Neuronal stem cell (in vitro differentiated cells): ENCODE data around the gene FCHSD2.
"Not testable (repeated sequence)": the region's sequence is repeated elsewhere in the genome, so short reads cannot be mapped to it uniquely, and the experiment has no call there.

Source experiments
- DNase-seq: peaks from one replicate; pipeline ENCODE4 v3.0.0-alpha.2; 2013; ENCODE audit warnings: low spot score
- H2AFZ ChIP-seq: one replicate; pipeline ENCODE4 v1.6.1; 2013; ENCODE audit warnings: mild to moderate bottlenecking, low read length, inconsistent platforms
- H2AK5ac ChIP-seq: 2 replicates; pipeline ENCODE4 v1.6.1; 2013; ENCODE audit warnings: low read depth, mild to moderate bottlenecking, inconsistent platforms, low read length, moderate library complexity, mixed read lengths
- H2BK120ac ChIP-seq: 2 replicates; pipeline ENCODE4 v1.6.1; 2013; ENCODE audit warnings: low read depth, mild to moderate bottlenecking, inconsistent platforms, low read length, moderate library complexity, mixed read lengths
- H2BK12ac ChIP-seq: one replicate; pipeline ENCODE4 v1.6.1; 2013; ENCODE audit warnings: low read length, inconsistent platforms
- H2BK15ac ChIP-seq: 2 replicates; pipeline ENCODE4 v1.6.1; 2013; ENCODE audit warnings: mild to moderate bottlenecking, low read length, inconsistent platforms, mixed read lengths
- H2BK5ac ChIP-seq: one replicate; pipeline ENCODE4 v1.6.1; 2013; ENCODE audit warnings: inconsistent platforms, mild to moderate bottlenecking, low read length, moderate library complexity
- H3K14ac ChIP-seq: one replicate; pipeline ENCODE4 v1.6.1; 2013; ENCODE audit warnings: low read length, inconsistent platforms
- H3K18ac ChIP-seq: 2 replicates; pipeline ENCODE4 v1.6.1; 2013; ENCODE audit warnings: low read length, inconsistent platforms
- H3K23ac ChIP-seq: 2 replicates; pipeline ENCODE4 v1.6.1; 2013; ENCODE audit warnings: low read depth, mild to moderate bottlenecking, mixed read lengths, low read length, inconsistent platforms; ENCODE audit not compliant: poor library complexity
- H3K27ac ChIP-seq: replicated peaks from 3 replicates; pipeline ENCODE4 v1.5.1; 2013; ENCODE audit warnings: low read length, inconsistent platforms
- H3K27me3 ChIP-seq, 3 experiments: 2 replicates each; pipeline ENCODE4 v1.6.1; 2013; ENCODE audit warnings: low read length in 3 of 3, mild to moderate bottlenecking in 2 of 3, inconsistent platforms in 1 of 3, low read depth in 1 of 3, mixed read lengths in 1 of 3, moderate library complexity in 1 of 3; ENCODE audit not compliant: control insufficient read depth in 3 of 3, insufficient read depth in 3 of 3
- H3K36me3 ChIP-seq, 2 donors: replicated peaks in 1 of 2; 2 replicates each; pipeline ENCODE4 v1.6.1; 2013; ENCODE audit warnings: low read length in 2 of 2; ENCODE audit not compliant: control insufficient read depth in 2 of 2, insufficient read depth in 2 of 2
- H3K4ac ChIP-seq: 2 replicates; pipeline ENCODE4 v1.6.1; 2013; ENCODE audit warnings: inconsistent platforms, mild to moderate bottlenecking, low read length, moderate library complexity
- H3K4me1 ChIP-seq, 2 donors: 1 replicate in 1 of 2; 2 replicates in 1 of 2; pipeline ENCODE4 v1.6.1; 2013; ENCODE audit warnings: low read length in 2 of 2, low read depth in 1 of 2; ENCODE audit not compliant: control insufficient read depth in 2 of 2, insufficient read depth in 1 of 2
- H3K4me2 ChIP-seq: one replicate; pipeline ENCODE4 v1.6.1; 2013; ENCODE audit warnings: mild to moderate bottlenecking, low read length, inconsistent platforms; ENCODE audit not compliant: insufficient read depth, poor library complexity, severe bottlenecking
- H3K4me3 ChIP-seq, 2 donors: 2 replicates each; pipeline ENCODE4 v1.5.1; 2013; ENCODE audit warnings: low read length in 2 of 2, mild to moderate bottlenecking in 2 of 2, inconsistent platforms in 1 of 2, moderate library complexity in 1 of 2
- H3K79me1 ChIP-seq: one replicate; pipeline ENCODE4 v1.6.1; 2013; ENCODE audit warnings: low read depth, mild to moderate bottlenecking, inconsistent platforms, low read length, moderate library complexity
- H3K9ac ChIP-seq: one replicate; pipeline ENCODE4 v1.6.1; 2013; ENCODE audit warnings: mild to moderate bottlenecking, low read depth, low read length, inconsistent platforms; ENCODE audit not compliant: poor library complexity
- H3K9me3 ChIP-seq, 2 donors: replicated peaks in 1 of 2; 2 replicates each; pipeline versions ENCODE3 to v1.6.1; 2013; ENCODE audit warnings: low read length in 2 of 2, mild to moderate bottlenecking in 2 of 2, inconsistent platforms in 1 of 2, low read depth in 1 of 2, mixed read lengths in 1 of 2, moderate library complexity in 1 of 2; ENCODE audit not compliant: control insufficient read depth in 2 of 2, insufficient read depth in 1 of 2
- H4K8ac ChIP-seq: one replicate; pipeline ENCODE4 v1.6.1; 2013; ENCODE audit warnings: low read depth, mild to moderate bottlenecking, inconsistent platforms, low read length, moderate library complexity
- H4K91ac ChIP-seq: one replicate; pipeline ENCODE4 v1.6.1; 2013; ENCODE audit warnings: low read length, low read depth, mild to moderate bottlenecking, inconsistent platforms; ENCODE audit not compliant: poor library complexity
- WGBS, 2 donors: extraction: QIAGEN DNeasy Blood & Tissue Kit; methylation state at CpG; one replicate each; pipeline ENCODE4 v1.1.7; 2013; ENCODE audit warnings: missing lambda C conversion rate in 2 of 2, mixed read lengths in 1 of 2; ENCODE audit not compliant: insufficient read length in 2 of 2, insufficient replicate concordance in 1 of 2; ENCODE audit errors: extremely low coverage in 2 of 2; 5-methylcytosine and 5-hydroxymethylcytosine counted together

Gene FCHSD2

DNA sequence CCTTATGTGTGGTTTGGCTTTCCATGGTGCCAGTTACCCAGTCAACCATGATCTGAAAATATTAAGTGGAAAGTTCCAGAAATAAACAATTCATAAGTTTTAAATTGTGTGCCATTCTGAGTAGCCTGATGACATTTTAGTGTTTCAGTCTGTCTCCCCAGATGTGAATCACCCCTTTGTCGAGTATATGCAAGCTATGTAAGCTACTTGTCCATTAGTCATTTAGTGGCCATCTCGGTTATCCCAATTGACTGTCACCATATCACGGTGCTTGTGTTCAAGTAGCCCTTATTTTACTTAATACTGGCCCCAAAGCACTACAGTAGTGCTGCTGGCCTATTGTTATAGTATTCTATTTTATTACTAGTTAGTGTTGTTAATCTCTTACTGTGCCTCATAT is 283.0 kb downstream of the FCHSD2 start:
- Histone ChIP-seq H3K14ac (no peak overlapping the region), H2BK5ac (no peak overlapping the region), H3K4me1 (no peaks in the 10 kb centered on the region), H3K4ac (no peak overlapping the region), H4K91ac (no peak overlapping the region), H3K36me3 (no peaks in the 10 kb centered on the region), H3K27me3 (no peaks in the 10 kb centered on the region), H4K8ac (no peak overlapping the region), H2AFZ (no peak overlapping the region), H2AK5ac (no peak overlapping the region), H3K9me3 (no peaks in the 10 kb centered on the region), H2BK15ac (no peak overlapping the region), H3K9ac (no peak overlapping the region), H3K4me2 (no peak overlapping the region), H3K27ac (no peak overlapping the region), H2BK12ac (no peak overlapping the region), H3K79me1 (no peaks in the 10 kb centered on the region), H3K23ac (no peak overlapping the region), H3K4me3 (no peak overlapping the region), H2BK120ac (no peak overlapping the region), H3K18ac (no peak overlapping the region)
- DNase-seq = no peak
- no CpG with 5 or more reads among the region's 3 CpGs for WGBS, 2 donors

DNA sequence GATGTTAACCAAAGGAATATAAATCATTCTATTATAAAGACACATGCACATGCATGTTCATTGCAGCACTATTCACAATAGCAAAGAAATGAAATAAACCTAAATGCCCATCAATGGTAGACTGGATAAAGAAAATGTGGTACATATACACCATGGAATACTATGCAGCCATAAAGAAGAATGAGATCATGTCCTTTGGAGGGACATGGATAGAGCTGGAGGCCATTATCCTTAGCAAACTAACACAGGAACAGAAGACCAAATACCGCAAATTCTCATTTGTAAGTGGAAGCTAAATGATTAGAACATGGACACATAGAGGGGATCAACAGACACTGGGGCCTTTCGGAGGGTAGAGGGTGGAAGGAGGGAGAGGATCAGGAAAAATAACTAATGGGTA is 283.9 kb downstream of the FCHSD2 start:
- H2BK5ac ChIP-seq, H3K4me3 ChIP-seq, H3K27me3 ChIP-seq, H3K4ac ChIP-seq, DNase-seq, H4K8ac ChIP-seq, H3K4me1 ChIP-seq, H3K36me3 ChIP-seq, H3K9ac ChIP-seq, H2AFZ ChIP-seq, H3K4me2 ChIP-seq, H3K9me3 ChIP-seq, H3K23ac ChIP-seq, H4K91ac ChIP-seq, H3K27ac ChIP-seq, H2BK120ac ChIP-seq, H2BK12ac ChIP-seq, H2AK5ac ChIP-seq, H3K14ac ChIP-seq, H2BK15ac ChIP-seq, H3K18ac ChIP-seq, H3K79me1 ChIP-seq: not testable (repeated sequence)
- WGBS, 2 donors = no CpG with 5 or more reads among the region's 2 CpGs

- no peaks in the 10 kb centered on the region for H3K4me1 ChIP-seq
- H2AFZ ChIP-seq = no peak overlapping the region
- H2BK120ac ChIP-seq = no peak overlapping the region
- H3K9me3 ChIP-seq = no peaks in the 10 kb centered on the region
- H2BK12ac ChIP-seq = no peak overlapping the region
- H3K79me1 ChIP-seq = no peaks in the 10 kb centered on the region
- no peak overlapping the region for H3K14ac ChIP-seq
- H3K4ac ChIP-seq = no peak overlapping the region
- H3K4me2 ChIP-seq = no peak overlapping the region
- H3K9ac ChIP-seq = no peak overlapping the region
- no peak overlapping the region for H3K4me3 ChIP-seq
- H3K36me3 ChIP-seq = no peaks in the 10 kb centered on the region
- H3K27me3 ChIP-seq = no peaks in the 10 kb centered on the region
- H3K23ac ChIP-seq = no peak overlapping the region
- H4K91ac ChIP-seq = no peak overlapping the region
- H2BK5ac ChIP-seq = no peak overlapping the region
- H3K27ac ChIP-seq = no peak overlapping the region
- DNase-seq = no peak
- no CpG with 5 or more reads among the region's 3 CpGs for WGBS, 2 donors
- no peak overlapping the region for H2BK15ac ChIP-seq
- H2AK5ac ChIP-seq = no peak overlapping the region
- H3K18ac ChIP-seq = no peak overlapping the region
- H4K8ac ChIP-seq = no peak overlapping the region
Observed at GRCh38 chr11:72856551-72857345, 285.4 kb downstream of the FCHSD2 start.

- no peak overlapping the region for H3K14ac ChIP-seq
- H3K4me3 ChIP-seq = no peak overlapping the region
- no peaks in the 10 kb centered on the region for H3K9me3 ChIP-seq
- no peaks in the 10 kb centered on the region for H3K27me3 ChIP-seq
- no peaks in the 10 kb centered on the region for H3K4me1 ChIP-seq
- no CpG with 5 or more reads among the region's 3 CpGs for WGBS, 2 donors
- no peak overlapping the region for H2BK12ac ChIP-seq
- H3K23ac ChIP-seq = no peak overlapping the region
- H3K4ac ChIP-seq = no peak overlapping the region
- H2BK15ac ChIP-seq = no peak overlapping the region
- H3K27ac ChIP-seq = no peak overlapping the region
- H3K18ac ChIP-seq = no peak overlapping the region
- no peaks in the 10 kb centered on the region for H3K36me3 ChIP-seq
- no peak for DNase-seq
- no peak overlapping the region for H3K9ac ChIP-seq
- no peaks in the 10 kb centered on the region for H3K79me1 ChIP-seq
- H4K91ac ChIP-seq = no peak overlapping the region
- no peak overlapping the region for H2BK5ac ChIP-seq
- H2BK120ac ChIP-seq = no peak overlapping the region
- H2AFZ ChIP-seq = no peak overlapping the region
- H3K4me2 ChIP-seq = no peak overlapping the region
- H4K8ac ChIP-seq = no peak overlapping the region
- no peak overlapping the region for H2AK5ac ChIP-seq
Observed at GRCh38 chr11:72856065-72856464, 286.1 kb downstream of the FCHSD2 start.
